ENCODE results near the gene GNPDA1.

DNA sequence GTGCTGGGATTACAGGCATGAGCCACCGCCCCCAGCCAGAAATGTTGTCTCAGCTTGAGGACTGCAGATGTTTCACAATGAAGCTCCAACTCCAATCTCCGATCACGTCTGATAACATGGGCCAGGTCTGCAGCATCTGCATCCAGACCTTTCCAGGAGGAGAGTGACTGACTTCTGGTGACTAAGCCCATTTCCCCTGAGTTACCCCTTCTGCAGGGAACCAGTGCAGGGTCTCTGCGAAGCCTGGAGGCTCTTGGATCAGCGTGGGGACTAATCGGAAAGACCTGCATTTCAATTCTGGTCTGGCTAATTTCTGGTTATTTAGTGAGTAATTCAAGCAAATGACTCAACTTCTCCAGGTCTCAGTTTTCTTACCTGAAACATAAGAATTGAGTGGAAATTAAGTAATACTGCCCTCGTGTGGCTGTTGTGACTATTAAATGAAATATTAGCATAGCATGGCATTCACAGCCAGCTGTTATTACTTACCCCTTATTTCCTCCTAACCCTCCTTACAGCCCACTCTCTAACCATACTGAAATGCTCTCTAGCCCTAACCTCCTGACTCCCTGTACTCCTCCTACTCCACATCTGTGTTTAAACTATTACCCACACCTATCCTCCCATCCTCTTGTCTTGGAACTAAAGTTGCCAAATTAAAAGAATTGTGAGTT lies 2.2 kb upstream of the GNPDA1 start:
- TF ChIP-seq, protein P1, sequence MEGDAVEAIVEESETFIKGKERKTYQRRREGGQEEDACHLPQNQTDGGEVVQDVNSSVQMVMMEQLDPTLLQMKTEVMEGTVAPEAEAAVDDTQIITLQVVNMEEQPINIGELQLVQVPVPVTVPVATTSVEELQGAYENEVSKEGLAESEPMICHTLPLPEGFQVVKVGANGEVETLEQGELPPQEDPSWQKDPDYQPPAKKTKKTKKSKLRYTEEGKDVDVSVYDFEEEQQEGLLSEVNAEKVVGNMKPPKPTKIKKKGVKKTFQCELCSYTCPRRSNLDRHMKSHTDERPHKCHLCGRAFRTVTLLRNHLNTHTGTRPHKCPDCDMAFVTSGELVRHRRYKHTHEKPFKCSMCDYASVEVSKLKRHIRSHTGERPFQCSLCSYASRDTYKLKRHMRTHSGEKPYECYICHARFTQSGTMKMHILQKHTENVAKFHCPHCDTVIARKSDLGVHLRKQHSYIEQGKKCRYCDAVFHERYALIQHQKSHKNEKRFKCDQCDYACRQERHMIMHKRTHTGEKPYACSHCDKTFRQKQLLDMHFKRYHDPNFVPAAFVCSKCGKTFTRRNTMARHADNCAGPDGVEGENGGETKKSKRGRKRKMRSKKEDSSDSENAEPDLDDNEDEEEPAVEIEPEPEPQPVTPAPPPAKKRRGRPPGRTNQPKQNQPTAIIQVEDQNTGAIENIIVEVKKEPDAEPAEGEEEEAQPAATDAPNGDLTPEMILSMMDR (IDR thresholded peaks at IDR 0.05 in 8 of 11, conservative IDR thresholded peaks at IDR 0.05 in 3 of 11): peak in 10 of 11 experiments; percentile 22 to 66 (median 59)
- TF ChIP-seq POLR2AphosphoS5 (IDR thresholded peaks at IDR 0.05) (no peak), POLR2A (IDR thresholded peaks at IDR 0.05) (no peak)

All from spleen (tissue), 7 donors.